ENCODE measurements around the gene STK17B.

Gene STK17B

DNA sequence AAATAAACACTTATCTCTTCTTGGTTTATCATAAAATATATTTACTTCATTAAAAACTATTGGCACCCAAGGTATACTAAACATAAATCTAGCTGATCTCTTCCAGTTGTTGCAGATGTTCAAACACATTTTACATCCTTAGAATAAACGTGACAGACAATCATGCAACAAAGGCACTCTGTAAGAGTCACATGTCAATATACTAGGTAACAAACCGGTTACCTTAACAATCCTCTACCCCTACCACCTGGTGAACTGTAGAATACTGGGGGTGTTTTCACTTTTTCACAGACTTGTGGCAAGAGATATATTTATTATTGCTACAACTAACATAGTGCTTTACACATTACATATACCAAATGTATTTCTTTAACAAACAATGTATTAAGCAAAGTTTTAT lies 15.8 kb downstream of the STK17B start:
- no peak for DNase-seq (ENCODE audit: low read depth)

- DNase-seq (ENCODE audit: low read depth), result no peak
Observed at GRCh38 chr2:196153480-196153879, 17.9 kb downstream of the STK17B start.

DNA sequence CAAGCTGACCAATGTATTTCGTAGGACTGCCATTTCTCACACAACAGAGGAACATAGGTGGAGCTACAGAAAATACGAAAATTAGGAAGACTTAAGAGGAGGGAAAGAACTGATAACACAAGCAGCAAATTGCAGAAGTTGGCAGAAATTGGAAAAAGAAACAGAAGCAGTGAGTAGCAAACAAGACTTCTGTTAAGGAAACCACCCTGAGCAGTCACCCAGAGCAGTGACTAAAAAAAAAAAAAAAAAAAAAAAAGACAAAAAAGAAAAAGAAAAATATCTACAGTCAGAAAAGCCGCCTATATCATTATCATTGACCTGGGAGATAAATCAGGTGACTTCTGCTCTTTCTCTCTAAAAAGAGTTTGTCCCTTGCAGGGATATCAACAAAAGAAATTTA lies 21.4 kb downstream of the STK17B start:
- DNase-seq (ENCODE audit: low read depth), result no peak

DNA sequence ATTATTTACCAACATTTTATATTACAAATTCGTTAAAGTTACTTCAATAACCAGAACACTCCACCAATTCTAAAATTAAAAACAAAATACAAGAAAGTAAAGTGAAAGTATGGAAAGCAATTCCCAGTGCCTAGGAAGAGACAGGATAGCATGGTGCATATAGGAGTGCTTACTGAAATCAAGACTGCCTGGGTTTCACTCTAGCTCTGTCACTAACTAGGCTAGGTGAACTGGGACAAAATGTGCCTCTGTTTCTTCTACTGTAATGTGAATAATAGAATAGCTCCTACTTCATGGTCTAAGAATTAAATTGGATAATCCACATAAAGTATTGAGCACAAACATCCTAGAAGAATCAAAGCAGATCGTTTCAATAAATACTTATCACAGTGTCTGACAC lies 22.6 kb downstream of the STK17B start:
- DNase-seq (ENCODE audit: low read depth), result no peak

DNA sequence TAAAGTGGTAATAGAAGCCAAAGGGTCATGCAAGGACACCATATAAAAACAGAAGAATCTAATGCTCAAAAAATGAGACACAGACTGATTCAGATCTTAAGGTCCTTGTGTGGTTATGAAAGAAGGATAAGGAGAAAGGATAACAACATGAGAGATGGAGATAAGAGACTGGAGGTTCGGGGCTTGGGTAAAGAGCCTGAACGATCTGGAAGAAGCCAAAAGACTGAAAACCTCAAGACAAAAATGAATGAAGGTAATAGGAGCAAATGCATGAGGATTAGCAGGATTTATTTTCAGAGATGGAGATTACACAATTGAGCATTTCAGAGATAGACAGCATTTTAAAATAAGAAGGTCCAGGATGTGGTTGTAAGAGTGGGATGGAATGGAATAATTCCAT lies 26.1 kb downstream of the STK17B start:
- DNase-seq (ENCODE audit: low read depth), result no peak

GRCh38 chr2:196144513-196145126 lies 26.8 kb downstream of the STK17B start:
- no peak for DNase-seq (ENCODE audit: low read depth)

- no peak for DNase-seq (ENCODE audit: low read depth)
Observed at GRCh38 chr2:196143730-196144131, 27.6 kb downstream of the STK17B start.

GRCh38 chr2:196142825-196143224 lies 28.6 kb downstream of the STK17B start:
- DNase-seq (ENCODE audit: low read depth), result no peak

GRCh38 chr2:196140213-196140612 lies 31.2 kb downstream of the STK17B start:
- no peak for DNase-seq (ENCODE audit: low read depth)

DNA sequence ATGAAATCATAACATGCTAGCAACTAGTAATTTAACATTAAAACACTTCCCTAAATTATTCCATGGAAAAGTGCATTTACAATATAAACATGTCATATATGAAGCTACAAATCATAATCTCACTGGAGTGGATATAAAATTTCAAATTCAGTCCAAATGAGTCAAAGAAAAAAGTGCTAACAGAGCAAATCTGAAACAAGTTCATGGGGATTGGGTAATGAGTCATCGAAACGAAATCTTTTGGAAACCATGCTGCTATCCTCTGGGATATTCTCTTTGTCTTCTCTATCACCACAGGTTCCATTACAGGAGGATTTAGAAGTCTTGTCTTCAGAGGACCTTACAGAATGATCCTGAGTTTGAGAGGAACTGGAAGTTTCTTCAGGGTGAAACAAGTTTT lies 34.1 kb downstream of the STK17B start:
- no peak for DNase-seq (ENCODE audit: low read depth)

GRCh38 chr2:196136151-196136550 lies 35.2 kb downstream of the STK17B start:
- DNase-seq (ENCODE audit: low read depth), result no peak

- DNase-seq (ENCODE audit: low read depth), result peak; percentile 33
Observed at GRCh38 chr2:196131949-196132925, 39.1 kb downstream of the STK17B start.

- DNase-seq (ENCODE audit: low read depth), result peak; percentile 57
Observed at GRCh38 chr2:196131384-196131937, 39.9 kb downstream of the STK17B start.

DNA sequence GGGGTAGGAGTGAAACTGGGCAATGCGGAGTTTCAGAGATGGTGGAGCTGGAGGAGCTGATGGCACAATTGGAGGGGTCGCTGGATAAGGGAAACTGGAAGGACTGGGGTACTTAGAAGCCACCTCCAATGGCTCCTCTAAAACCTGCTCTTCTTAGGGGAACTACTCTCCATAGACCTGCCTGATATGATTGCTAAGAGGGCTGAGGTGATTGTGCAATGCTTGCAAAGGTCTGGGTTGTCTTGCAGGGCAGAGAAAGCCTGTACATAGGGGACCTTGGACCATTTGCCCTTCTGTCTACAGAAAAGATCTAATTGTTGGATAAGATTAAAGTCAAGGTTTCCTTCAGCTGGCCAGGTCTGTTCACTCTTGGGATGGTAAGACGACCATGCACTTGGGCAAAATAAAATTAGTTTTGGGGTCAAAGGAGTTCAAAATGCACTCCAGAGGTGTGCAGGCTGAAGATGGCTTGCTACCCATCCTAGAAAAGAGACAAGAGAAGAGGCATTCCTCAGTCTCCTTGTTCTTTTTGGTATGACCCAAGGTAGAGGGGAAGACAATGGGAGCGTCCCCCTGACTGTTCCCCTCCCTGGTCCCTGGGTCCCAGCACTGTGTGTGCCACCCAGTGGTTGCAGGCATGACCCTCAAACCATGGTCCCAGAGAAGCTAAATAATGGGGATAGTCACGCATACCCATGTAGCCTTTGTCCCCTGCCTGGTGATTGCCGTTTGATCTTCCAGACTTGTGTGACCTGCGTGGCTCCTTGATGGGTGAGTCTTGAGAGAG lies 41.1 kb downstream of the STK17B start:
- DNase-seq (ENCODE audit: low read depth), result no peak

DNA sequence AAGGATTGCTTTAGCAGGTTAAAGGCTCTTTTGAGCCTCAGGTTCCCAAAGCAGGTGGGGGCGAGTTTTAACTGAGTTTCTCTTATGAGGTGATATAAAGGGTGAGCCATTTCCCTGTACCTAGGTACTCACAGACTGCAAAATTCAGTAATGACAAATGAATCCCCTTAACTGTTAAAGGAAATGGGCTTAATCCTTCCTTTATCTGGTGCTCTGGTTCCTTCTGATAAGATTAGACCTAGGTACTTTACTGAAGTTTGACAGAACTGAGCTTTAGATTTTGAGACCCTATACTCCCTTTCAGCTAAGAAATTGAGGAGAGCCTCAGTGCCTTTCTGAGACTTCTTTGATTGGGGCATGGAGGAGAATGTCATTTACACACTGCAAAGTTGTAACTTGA lies 42.6 kb downstream of the STK17B start:
- no peak for DNase-seq (ENCODE audit: low read depth)

DNA sequence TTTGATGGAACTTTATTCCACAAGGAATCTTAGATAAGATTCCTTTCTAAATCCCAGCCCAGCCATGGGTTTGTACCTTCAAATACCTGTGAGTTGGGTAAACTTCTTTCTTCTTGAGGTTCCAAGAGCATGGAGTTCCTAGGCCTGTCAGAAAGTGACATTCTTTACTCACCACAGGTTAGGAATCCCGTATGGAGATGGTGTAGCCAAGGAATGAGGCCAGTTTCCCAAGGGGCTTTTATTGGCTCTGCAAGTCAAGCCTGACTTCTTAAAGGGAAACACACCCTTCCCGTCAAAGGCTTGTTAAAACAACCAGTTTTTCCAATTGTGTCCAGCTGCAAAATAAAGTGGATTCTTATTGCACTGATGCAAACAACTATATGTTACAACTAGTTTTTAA lies 45.8 kb downstream of the STK17B start:
- no peak for DNase-seq (ENCODE audit: low read depth)

GRCh38 chr2:196123679-196124373 lies 47.6 kb downstream of the STK17B start:
- DNase-seq (ENCODE audit: low read depth), result no peak

- DNase-seq (ENCODE audit: low read depth), result no peak
Observed at GRCh38 chr2:196119926-196120325, 51.5 kb downstream of the STK17B start.

GRCh38 chr2:196117214-196117705 lies 54.1 kb downstream of the STK17B start:
- no peak for DNase-seq (ENCODE audit: low read depth)

GRCh38 chr2:196113061-196113974 lies 58.1 kb downstream of the STK17B start:
- DNase-seq (ENCODE audit: low read depth), result no peak
